ENCODE measurements around the gene ZNF587.
"Not testable (repeated sequence)": the region's sequence is repeated elsewhere in the genome, so short reads cannot be mapped to it uniquely, and the experiment has no call there.

ZNF587 gene

DNA sequence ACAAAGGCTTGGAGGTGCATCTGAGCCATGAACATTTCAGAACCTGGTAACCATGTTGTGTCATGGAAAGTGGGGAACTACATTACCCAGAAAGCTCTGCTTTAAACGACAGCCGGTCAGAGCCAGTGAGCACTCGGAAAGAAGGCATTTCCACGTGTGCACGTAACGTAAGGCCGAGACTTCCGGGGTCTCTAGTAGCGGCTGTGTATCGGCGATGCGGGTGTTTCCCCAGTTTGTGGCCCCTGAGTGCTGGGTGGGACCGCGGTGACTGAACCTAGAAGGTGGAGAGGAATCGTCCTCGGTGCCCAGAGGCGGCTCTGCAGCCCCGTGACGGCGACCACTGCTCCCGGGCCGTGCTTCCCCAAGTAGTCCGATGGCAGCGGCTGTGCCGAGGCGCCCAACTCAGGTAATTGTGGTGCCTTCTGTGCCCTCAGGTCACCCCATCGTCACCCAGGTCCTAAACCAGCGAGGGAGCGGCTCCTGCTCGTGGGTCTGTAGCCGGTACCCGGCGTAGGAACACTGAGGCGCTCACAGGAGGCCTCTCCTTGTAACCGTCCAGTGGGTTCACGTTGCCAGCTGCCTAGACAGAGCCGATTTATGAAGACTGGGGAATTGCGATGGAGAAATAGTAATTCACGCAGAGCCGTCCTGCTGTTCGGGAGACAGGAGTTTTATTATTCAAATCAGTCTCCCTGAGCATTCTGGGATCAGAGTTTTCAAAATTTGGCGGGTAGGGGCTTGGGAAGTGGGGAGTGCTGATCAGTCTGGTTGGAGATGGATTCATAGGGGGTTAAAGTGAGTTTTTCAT is at the start of gene ZNF587:
TSS of gene ZNF587 (plus strand) at position 194 of the 808 bp plus-strand sequence. CDS start at position 374, 180 bp downstream.
- peak; percentile 75 for DNase-seq

DNA sequence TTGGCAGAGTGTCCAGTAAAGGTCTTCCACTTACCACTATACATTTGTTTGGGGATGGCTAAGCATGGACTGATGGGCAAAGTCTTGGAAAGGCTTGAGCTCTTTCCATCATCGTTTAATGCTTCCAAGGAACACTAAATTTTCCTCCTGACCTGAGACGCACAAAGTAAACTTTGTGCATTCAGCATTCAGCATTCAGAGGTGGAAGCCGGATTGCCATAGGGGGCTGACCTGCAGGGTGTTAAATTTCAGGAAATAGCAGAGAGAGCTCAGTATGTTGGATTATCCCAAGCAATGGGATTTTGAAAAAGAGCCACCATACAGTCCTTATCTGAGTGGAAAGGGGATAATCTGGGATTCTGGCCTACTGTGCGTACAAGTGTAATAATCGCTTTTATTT is 49.0 kb upstream of the ZNF587 start:
- no peak for DNase-seq

DNA sequence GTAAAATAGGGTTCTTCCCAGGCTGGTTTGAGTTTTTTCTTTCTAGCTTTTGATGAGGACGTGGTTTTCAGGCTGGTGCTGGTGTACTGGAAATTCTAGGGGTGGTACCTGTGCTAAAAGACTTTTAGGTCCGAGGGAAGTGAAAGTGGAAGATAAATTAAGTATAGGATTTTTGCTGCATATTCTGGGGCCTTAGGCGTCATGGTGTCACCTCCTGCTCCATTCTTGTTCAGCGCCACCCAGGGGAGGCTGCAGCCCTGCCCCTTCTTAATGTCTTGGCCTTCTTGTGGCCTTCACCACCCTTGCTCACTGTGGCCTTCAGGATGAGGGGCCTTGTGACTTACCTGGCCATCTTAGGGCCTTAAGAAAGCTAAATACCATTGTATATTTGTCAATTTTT is 47.4 kb upstream of the ZNF587 start:
- no peak for DNase-seq

DNA sequence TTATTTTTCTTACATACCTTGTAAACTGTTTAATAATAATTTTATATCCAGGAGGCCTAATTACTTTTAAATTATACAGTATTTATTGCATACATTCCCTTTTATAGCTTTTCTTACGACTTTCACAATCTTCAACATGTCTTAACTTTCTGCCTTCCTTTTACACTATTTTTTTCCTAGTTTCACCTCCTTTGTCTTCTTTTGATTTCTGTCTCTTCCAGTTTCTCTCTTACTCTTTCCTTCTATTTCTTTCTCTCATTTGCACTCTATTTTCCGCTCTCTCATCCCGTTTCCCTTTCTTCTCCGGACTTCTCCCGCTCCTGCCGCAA is 46.4 kb upstream of the ZNF587 start:
- DNase-seq, result no peak

DNA sequence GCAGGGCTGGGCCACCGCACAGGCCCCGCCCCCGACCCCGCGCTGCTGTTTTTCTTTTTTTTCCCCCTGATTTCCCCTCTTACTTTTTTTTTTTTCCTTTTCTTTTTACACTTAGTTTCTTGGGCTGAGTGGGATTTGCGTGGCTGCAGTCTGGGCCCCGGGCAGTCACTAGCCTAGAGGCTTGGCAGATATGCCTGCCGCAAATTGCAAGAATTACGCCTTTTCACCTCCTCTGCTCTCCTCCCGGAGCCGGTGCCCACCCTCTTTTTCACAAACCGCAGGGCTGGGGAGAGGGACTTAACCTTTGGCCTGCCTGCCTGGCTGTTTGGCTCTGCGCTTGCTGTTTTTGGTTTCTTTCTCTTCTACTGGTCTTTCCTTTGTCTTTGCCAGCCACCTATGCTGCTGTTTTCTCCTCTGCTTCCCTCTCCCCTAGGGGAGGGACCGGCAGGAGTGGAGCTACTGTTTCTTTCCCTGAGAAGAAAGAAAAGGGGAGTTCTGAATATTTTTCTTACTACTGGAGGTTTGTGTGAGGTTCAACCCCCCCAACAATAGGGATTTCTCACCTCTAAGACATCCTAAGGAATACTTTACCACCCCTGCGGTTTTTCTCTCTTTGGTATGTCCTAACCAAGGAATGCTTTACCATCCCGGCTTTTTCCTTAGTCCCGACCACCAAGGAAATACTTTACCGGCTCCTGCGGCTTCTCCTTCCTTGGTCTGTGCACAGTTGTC is 45.9 kb upstream of the ZNF587 start:
- DNase-seq, result no peak

DNA sequence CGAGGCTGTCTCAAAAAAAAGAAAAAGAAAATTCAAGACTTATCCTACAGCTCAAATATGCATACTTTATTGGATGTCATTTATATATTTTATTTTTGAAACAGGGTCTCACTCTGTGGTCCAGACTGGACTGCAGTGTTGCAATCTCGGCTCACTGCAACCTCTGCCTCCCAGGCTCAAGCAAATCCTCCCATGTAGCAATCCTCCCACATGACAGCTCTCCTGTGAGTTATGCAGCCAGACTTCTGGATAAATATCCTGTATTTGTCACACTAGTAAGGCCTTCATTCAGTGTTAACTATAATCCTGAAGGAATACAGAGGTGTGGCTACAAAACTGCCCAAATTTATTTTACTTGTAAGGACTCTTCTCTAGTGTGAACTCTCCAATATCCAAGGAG is 42.1 kb upstream of the ZNF587 start:
- no peak for DNase-seq

DNA sequence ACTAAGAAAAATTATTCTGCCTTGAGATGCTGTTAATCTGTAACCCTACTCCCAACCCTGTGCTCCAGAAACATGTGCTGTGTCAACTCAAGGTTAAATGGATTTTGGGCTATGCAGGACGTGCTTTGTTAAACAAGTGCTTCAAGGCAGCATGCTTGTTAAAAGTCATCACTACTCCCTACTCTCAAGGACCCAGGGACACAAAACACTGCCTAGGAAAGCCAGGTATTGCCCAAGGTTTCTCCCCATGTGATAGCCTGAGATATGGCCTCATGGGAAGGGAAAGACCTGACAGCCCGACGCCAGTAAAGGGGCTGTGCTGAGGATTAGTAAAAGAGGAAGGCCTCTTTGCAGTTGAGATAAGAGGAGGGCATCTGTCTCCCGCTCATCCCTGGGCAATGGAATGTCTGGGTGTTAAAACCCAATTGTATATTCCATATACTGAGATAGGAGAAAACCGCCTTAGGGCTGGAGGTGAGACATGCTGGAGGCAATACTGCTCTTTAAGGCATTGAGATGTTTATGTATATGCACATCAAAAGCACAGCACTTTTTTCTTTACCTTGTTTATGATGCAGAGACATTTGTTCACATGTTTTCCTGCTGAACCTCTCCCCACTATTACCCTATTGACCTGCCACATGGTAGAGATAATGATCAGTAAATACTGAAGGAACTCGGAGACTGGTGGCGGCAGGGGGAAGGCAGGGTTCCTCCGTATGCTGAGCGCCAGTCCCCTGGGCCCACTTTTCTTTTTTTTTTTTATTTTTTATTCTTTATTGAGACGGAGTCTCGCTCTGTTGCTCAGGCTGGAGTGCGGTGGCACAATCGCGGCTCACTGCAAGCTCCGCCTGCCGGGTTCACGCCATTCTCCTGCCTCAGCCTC is 39.0 kb upstream of the ZNF587 start:
- DNase-seq, result not testable (repeated sequence)

DNA sequence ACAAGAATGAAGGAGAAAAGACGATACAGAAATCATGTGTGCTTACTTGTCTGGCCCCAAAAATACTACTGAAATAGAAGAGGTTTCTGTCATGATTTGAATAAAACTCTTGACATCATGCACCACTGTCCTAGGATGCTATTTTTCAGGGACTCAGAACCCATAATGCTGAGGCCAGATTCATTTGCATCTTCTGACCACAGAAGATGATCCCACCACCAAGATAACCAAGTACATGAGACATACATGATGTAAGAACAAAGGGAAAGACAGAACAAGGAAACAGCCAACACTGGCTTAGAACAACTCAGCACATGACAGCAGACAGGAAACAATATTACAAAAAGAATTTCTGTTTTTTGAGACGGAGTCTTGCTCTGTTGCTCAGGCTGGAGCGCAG is 37.4 kb upstream of the ZNF587 start:
- DNase-seq, result no peak

DNA sequence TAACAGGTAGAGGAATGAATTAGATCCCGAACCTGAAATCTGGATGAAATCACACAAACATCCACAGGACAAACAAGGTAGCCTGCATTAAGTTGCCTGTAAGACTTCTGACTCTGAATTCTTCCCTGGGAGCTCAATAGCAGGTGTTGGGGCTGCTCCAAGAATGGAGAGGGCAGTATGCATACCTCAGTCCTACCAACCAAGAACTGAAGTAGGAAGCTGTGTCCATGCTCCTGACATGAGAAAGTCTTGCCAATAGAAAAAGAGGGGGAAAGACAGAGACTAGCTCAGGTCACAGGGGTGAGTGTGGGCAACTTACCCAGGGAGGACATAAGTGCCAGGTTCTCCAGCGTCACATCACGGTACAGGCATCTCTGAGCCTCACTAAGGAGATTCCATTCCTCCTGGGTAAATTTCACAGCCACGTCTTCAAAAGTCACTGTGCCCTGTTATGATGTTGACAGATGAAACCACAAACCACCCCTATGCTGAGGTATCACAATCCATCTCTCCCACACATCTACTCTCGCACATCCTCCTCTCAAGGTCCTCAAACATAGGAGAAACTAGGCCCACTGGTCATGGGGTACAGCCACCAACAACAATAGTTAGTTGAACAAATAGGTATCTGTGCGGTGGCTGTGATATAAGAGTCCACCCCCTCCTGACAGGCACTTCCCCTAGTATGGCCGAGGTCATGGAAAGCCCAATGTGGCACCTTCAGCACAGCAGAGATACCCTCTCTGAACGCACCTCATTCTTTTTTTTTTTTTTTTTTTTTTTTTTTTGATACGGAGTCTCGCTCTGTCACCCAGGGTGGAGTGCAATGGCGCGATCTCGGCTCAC is 36.5 kb upstream of the ZNF587 start:
- not testable (repeated sequence) for DNase-seq

DNA sequence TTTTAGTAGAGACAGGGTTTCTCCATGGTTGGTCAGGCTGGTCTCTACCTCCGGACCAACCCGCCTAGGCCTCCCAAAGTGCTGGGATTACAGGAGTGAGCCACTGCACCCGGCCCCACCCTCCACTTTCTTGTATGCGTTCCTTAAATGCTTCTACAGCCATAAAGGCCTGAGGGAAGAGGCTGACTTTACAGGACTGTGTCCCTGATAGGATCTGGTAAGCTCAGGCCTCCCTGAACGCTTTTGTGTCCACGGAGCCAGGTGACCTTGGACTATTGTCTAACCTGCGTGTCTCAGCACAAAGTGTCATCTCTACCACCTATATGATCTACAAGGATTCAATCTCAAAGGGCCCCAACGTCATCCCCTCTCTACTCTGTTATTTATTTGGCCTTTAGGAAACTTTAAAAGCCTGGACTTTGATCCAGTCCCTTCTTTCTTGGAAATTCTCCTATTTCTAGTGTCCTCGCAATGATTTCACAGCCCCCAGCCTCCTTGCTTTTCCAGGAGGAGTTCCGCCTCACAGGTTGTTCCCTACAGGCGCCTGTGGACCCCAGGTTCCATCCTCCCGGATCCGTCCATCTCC is 35.6 kb upstream of the ZNF587 start:
- DNase-seq, result no peak

DNA sequence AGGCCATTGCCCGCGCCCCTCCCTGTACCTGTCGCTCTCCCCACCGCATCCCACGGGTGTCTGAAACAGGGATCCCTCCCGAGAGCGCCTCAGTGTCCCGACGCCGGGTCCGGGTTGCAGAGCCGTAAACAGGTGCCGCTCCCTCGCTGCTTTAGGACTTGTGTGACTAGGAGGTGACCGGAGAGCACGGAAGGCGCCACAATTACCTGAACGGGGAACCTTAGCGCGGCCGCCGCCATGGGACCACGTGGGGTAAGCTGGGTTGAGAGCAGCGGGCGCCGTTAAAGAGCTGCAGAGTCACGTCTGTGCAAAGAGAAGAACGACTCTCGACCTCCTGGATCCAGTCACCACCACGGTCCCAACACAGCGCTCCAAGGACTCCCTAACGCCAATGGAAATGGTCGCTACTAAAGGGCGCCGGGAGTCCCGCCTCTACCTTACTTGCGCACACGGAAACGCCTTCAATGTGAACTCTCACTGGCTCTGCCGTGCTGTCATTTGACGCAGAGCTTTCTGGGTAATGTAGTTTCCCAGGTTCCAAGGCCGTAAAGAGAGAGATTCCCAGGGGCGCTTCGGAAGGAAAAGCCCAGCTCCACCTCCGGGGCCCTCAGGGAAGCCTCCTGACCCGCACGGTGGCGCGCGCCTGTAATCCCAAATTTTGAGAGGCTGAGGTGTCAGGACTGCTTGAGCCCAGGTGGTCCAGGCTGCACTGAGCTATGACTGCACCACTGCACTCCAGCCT is 35.0 kb upstream of the ZNF587 start, which contains the start of gene ZNF552:
TSS of gene ZNF552 (minus strand) at position 409 of the 742 bp plus-strand sequence. CDS start at position 239, 170 bp downstream.
- peak; percentile 73 for DNase-seq

DNA sequence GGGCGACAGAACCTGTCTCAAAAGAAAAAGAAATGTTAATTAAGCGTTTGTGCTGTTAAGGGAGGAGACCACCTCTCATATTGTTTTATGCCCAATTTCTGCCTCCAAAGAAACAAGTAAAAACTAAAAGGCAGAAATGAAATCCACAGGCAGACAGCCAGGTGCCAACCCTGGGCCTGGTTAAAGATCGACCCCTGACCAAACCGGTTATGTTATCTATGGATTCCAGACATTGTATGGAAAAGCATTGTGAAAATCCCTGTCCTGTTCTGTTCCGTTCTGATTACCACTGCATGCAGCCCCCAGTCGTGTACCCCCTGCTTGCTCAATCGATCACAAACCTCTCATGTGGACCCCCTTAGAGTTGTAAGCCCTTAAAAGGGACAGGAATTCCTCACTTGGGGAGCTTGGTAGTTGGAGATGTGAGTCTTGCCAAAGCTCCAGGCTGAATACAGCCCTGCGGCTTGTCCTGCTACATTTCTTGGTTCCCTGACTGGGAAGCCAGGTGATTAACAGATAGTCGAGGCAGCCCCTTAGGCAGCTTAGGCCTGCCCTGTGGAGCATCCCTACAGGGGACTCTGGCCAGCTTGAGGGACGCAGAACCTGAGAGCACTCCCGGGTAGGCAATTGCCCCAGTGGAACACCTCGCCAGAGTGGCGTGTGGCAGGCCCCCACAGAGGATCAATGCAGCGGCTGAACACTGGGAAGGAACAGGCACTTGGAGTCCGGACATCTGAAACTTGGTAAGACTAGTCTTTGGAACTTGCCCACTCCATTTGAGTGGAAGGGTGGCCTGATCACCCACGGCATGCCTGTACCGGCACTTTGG is 34.2 kb upstream of the ZNF587 start:
- DNase-seq, result no peak

DNA sequence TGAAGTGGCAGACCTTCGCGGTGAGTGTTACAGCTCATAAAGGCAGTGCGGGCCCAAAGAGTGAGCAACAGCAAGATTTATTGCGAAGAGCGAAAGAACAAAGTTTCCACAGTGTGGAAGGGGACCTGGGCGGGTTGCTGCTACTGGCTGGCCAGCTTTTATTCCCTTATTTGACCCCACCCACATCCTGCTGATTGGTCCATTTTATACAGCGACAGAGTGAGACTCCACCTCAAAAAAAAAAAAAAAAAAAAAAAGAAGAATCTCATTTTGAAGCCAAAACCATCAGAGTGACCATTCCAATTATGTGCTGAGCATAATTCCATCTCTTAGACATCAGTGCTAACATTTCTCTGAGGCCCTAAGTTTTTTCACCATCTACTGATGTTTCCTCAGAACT is 33.0 kb upstream of the ZNF587 start:
- no peak for DNase-seq

DNA sequence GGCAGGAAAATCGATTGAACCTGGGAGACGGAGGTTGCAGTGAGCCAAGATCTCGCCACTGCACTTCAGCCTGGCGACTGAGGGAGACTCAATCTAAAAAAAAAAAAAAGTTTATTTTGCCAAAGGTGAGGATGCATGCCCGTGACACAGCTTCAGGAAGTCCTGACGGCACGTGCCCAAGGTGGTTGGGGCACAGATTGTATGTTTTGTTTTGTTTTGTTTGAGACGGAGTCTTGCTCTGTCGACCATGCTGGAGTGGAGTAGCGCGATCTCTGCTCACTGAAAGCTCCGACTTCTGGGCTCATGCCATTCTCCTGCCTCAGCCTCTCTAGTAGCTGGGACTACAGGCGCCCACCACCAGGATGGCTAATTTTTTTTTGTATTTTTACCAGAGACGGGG is 31.7 kb upstream of the ZNF587 start:
- no peak for DNase-seq

DNA sequence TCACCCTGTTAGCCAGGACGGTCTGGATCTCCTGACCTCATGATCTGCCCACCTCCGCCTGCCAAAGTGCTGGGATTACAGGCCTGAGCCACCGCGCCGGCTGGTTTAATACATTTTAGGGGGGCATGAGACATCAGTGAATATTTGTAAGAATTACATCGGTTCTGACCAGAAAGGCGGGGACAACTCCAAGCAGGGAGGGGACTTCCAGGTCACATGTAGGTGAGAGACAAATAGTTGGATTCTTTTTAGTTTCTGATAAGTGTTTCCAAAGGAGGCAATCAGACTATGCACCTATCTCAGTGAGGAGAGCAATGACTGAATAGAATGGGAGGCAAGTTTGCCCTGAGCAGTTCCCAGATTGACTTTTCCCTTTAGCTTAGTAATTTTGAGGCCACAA is 31.3 kb upstream of the ZNF587 start:
- DNase-seq, result no peak

DNA sequence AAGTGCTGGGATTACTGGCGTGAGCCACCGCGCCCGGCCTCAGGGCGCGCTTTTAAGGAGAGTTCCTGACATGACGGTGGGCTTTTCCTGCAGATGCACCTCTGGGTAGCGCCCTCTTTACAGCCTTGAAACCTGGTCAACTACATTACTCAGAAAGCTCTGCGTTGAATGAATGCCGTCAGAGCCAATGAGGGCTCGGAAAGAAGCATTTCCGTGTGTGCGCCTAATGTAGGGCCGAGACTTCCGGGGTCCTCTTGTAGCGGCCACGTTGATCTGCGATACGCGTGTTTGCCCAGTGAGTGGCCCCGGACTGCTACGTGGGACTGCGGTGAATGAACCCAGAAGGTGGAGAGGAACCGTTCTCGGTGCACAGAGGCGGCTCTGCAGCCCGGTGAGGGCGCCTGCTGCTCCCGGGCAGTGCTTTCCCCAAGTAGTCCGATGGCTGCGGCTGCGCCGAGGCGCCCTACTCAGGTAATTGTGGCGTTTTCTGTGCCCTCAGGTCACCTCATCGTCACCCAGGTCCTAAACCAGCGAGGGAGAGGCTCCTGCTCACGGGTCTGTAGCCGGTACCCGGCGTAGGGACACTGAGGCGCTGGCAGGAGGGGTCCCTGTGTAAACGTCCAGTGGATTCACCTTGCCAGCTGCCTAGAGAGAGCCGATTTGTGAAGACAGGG is 30.0 kb upstream of the ZNF587 start:
- peak; percentile 78 for DNase-seq

DNA sequence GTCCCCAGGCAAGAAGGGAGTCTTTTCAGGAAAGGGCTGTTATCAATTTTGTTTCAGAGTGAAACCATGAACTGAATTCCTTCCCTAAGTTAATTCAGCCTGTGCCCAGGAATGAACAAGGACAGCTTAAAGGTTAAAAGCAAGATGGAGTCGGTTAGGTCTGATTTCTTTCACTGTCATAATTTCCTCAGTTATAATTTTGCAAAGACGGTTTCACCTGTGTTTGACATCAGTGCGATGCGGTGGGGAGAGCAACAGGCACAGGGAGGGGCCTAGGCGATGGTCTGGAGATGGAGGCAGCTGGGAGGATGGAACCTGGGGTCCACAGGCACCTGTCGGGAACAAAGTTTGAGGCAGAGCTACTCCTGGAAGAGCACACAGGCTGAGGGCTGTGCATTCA is 29.1 kb upstream of the ZNF587 start:
- DNase-seq, result no peak

DNA sequence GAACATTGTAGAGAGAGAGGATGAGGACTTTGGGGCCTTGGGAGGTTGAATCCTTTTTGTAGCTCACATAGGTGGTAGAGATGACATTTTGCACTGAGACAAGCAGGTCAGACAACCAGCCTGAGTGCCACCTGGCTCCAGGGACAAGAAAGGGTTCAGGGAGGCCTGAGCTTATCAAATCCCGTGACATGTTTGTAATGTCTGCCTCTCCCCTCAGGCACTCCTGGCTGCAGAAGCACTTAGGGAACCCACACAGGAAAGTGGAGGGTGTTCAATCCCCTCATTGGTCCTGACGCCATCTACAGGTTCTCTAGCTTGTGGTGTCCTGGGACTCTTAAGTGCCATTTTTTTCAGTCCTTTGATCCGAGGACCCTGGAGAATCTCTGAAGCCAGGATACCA is 28.6 kb upstream of the ZNF587 start:
- DNase-seq, result not testable (repeated sequence)

DNA sequence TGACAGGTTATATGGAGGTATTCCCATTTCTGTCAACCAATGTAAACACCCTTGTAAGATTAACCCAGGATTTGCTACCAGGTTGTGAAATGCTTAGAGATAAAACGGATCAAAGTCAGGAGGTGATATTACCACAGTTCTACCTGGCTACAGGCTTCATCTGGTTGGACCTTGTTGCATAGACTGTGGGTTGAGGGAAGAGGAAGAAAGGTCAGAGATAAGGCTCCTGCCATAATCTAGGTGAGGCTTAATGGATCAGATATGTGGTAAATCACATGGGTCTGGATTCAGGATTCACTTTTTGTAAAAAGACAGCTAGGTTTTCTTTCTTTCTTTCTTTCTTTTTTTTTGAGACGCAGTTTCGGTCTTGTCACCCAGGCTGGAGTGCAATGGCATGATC is 28.2 kb upstream of the ZNF587 start:
- not testable (repeated sequence) for DNase-seq

DNA sequence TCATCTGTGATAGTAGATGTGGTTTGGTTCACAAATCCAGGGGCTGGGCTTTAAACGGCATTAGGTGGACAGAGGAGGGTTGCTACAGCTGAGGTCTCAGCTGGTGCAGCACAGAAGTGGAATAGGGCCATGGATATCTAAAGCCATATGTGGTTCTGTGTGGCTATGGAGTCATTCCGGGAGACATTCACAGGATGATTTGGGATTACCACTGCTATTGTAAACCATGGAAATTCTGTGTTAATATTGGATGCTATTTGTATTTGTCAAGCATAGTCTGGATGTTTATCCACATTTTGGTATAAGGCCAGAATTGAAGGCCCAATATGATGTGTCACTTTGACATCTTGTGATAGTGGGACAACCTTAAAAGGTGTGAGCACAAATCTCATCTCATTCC is 26.5 kb upstream of the ZNF587 start:
- DNase-seq, result not testable (repeated sequence)
